ENCODE measurements around the gene FZD10.

FZD10 gene

GRCh38 chr12:130214686-130215395 is 52.6 kb downstream of the FZD10 start:
- no peak for DNase-seq

All from activated CD4-positive, alpha-beta T cell treated with anti-CD3 and anti-CD28 coated beads for 4 hours (primary cell).